Activated gamma-delta T cell (primary cell): ENCODE data around the gene SH3D21.

Experiments used
- DNase-seq: peaks from one replicate; lab custom pipeline; 2025; lab: John Stamatoyannopoulos, UW
- total RNA-seq, 2 donors: gene quantifications; one replicate each; lab custom pipeline; 2026; lab: John Stamatoyannopoulos, UW

Gene SH3D21
- 4.3 to 10.4 reads per million in 2 donors for total RNA-seq

- no peak for DNase-seq
Observed at GRCh38 chr1:36306210-36306901, at the start of gene SH3D21. Gene SH3D21 (plus strand): TSS chr1:36306368. CDS start chr1:36306421, 53 bp downstream.

GRCh38 chr1:36256558-36257374 is 49.4 kb upstream of the SH3D21 start:
- DNase-seq: no peak

GRCh38 chr1:36257375-36257767 is 48.8 kb upstream of the SH3D21 start:
- no peak for DNase-seq

GRCh38 chr1:36258960-36259344 is 47.2 kb upstream of the SH3D21 start:
- no peak for DNase-seq

- no peak for DNase-seq
Observed at GRCh38 chr1:36268981-36269380, 37.2 kb upstream of the SH3D21 start.

- DNase-seq: no peak
Observed at GRCh38 chr1:36269408-36269838, 36.7 kb upstream of the SH3D21 start.

GRCh38 chr1:36273024-36273423 is 33.1 kb upstream of the SH3D21 start:
- no peak for DNase-seq

GRCh38 chr1:36274201-36274600 is 32.0 kb upstream of the SH3D21 start:
- no peak for DNase-seq

- DNase-seq: no peak
Observed at GRCh38 chr1:36276688-36277087, 29.5 kb upstream of the SH3D21 start.

GRCh38 chr1:36279110-36279788 is 26.9 kb upstream of the SH3D21 start:
- no peak for DNase-seq

- DNase-seq: no peak
Observed at GRCh38 chr1:36279789-36280296, 26.3 kb upstream of the SH3D21 start.

- DNase-seq: no peak
Observed at GRCh38 chr1:36284061-36284460, 22.1 kb upstream of the SH3D21 start.

- no peak for DNase-seq
Observed at GRCh38 chr1:36284517-36284916, 21.7 kb upstream of the SH3D21 start.

- DNase-seq: no peak
Observed at GRCh38 chr1:36285443-36286101, 20.6 kb upstream of the SH3D21 start.

GRCh38 chr1:36286802-36287201 is 19.4 kb upstream of the SH3D21 start:
- DNase-seq: no peak

GRCh38 chr1:36287595-36287994 is 18.6 kb upstream of the SH3D21 start:
- no peak for DNase-seq

GRCh38 chr1:36295390-36295789 is 10.8 kb upstream of the SH3D21 start:
- no peak for DNase-seq

GRCh38 chr1:36297062-36297461 is 9.1 kb upstream of the SH3D21 start:
- DNase-seq: no peak

- DNase-seq: no peak
Observed at GRCh38 chr1:36298640-36299039, 7.5 kb upstream of the SH3D21 start.

GRCh38 chr1:36300526-36300925 is 5.6 kb upstream of the SH3D21 start:
- no peak for DNase-seq

GRCh38 chr1:36301220-36301619 is 4.9 kb upstream of the SH3D21 start:
- DNase-seq: no peak

GRCh38 chr1:36303244-36303643 is 2.9 kb upstream of the SH3D21 start:
- no peak for DNase-seq
